Measurements from ENCODE around the gene GRID1. TPM values are rescaled to one million over a fixed set of nuclear protein-coding genes. Genes with fewer than 3 reads are reported as not detected.

The GRID1 gene
- polyA plus RNA-seq, 1 donor (not counting 4 experiments of a cell fraction or from before 2014, with no cell fraction given) = 0.01 TPM

GRCh38 chr10:85620807-85621206, 745.8 kb downstream of the GRID1 start:
- no peaks in the 10 kb centered on the region for H3K27me3 ChIP-seq (ENCODE audit: control insufficient read depth, extremely low read depth, insufficient read depth, low read length)
- no peak for TF ChIP-seq EZH2 (IDR thresholded peaks at IDR 0.05; ENCODE audit: low read length)
- TF ChIP-seq, protein P1, sequence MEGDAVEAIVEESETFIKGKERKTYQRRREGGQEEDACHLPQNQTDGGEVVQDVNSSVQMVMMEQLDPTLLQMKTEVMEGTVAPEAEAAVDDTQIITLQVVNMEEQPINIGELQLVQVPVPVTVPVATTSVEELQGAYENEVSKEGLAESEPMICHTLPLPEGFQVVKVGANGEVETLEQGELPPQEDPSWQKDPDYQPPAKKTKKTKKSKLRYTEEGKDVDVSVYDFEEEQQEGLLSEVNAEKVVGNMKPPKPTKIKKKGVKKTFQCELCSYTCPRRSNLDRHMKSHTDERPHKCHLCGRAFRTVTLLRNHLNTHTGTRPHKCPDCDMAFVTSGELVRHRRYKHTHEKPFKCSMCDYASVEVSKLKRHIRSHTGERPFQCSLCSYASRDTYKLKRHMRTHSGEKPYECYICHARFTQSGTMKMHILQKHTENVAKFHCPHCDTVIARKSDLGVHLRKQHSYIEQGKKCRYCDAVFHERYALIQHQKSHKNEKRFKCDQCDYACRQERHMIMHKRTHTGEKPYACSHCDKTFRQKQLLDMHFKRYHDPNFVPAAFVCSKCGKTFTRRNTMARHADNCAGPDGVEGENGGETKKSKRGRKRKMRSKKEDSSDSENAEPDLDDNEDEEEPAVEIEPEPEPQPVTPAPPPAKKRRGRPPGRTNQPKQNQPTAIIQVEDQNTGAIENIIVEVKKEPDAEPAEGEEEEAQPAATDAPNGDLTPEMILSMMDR (optimal IDR thresholded peaks at IDR 0.05 in 1 of 3, IDR thresholded peaks at IDR 0.05 in 1 of 3, conservative IDR thresholded peaks at IDR 0.05 in 1 of 3; ENCODE audit: extremely low read depth in 1 of 3, insufficient read depth in 2 of 3, low read length in 3 of 3) = no peak
- H3K4me3 ChIP-seq (ENCODE audit: control insufficient read depth in 2 of 3, extremely low read depth in 1 of 3, insufficient read depth in 2 of 3, low read depth in 1 of 3, low read length in 3 of 3) = no peak overlapping the region
- H3K4me1 ChIP-seq (ENCODE audit: control insufficient read depth, extremely low read depth, insufficient read depth, low read length) = no peaks in the 10 kb centered on the region
- H3K9ac ChIP-seq (ENCODE audit: control insufficient read depth, extremely low read depth, insufficient read depth, low read length) = no peak overlapping the region
- no peaks in the 10 kb centered on the region for H3K9me3 ChIP-seq (ENCODE audit: control insufficient read depth, low read depth, low read length)
- no peaks in the 10 kb centered on the region for H3K79me2 ChIP-seq (ENCODE audit: control insufficient read depth, insufficient read depth, low read length)
- no peaks in the 10 kb centered on the region for H3K36me3 ChIP-seq (ENCODE audit: control insufficient read depth in 2 of 2, extremely low read depth in 1 of 2, insufficient read depth in 2 of 2, low read length in 2 of 2)
- no peak for FAIRE-seq
- no peaks in the 10 kb centered on the region for H3K9me1 ChIP-seq (ENCODE audit: control insufficient read depth, extremely low read depth, insufficient read depth, low read length)
- H4K20me1 ChIP-seq (ENCODE audit: control insufficient read depth, extremely low read depth, insufficient read depth, low read length) = no peaks in the 10 kb centered on the region
- H3K4me2 ChIP-seq (ENCODE audit: control insufficient read depth, extremely low read depth, insufficient read depth, low read depth, low read length) = no peak overlapping the region
- no peak for DNase-seq (ENCODE audit: low read depth, low spot score)
- dilution Hi-C loops (cut with MboI; ENCODE audit: extremely low pct_ligation_motif_present, low sequenced_read_pairs) = no loop called here
- H3K27ac ChIP-seq (ENCODE audit: control insufficient read depth, insufficient read depth, low read length) = no peak overlapping the region
- H2AFZ ChIP-seq (ENCODE audit: control insufficient read depth, low read length) = no peak overlapping the region

DNA sequence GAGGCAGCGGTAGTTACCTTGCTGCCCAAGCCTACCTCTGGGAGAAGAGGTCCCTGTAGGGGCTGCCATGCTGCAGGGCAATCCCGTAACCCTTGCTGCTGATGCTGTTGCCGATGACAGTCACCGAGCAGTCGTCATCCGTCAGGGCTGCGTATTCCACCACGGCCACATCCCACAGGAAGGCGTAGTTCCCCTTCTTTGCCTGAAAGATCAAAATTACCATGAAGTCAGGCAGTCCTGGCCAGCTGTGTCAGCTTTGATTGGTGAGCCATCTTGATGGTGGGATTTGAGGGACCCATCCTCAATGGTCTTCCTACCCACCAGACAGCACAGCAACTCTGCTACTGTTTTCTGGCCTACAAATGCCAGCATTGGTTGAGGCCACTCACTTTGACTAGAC, 746.8 kb downstream of the GRID1 start:
- no peaks in the 10 kb centered on the region for H3K9me3 ChIP-seq (ENCODE audit: control insufficient read depth, low read depth, low read length)

More for the DNA sequence above, 746.8 kb downstream of the GRID1 start:
- Histone ChIP-seq H3K79me2 (ENCODE audit: control insufficient read depth, insufficient read depth, low read length) (no peaks in the 10 kb centered on the region), H3K36me3 (ENCODE audit: control insufficient read depth in 2 of 2, extremely low read depth in 1 of 2, insufficient read depth in 2 of 2, low read length in 2 of 2) (no peaks in the 10 kb centered on the region), H3K9ac (ENCODE audit: control insufficient read depth, extremely low read depth, insufficient read depth, low read length) (no peak overlapping the region), H4K20me1 (ENCODE audit: control insufficient read depth, extremely low read depth, insufficient read depth, low read length) (no peaks in the 10 kb centered on the region), H3K27ac (ENCODE audit: control insufficient read depth, insufficient read depth, low read length) (no peak overlapping the region), H2AFZ (ENCODE audit: control insufficient read depth, low read length) (no peak overlapping the region), H3K4me3 (ENCODE audit: control insufficient read depth in 2 of 3, extremely low read depth in 1 of 3, insufficient read depth in 2 of 3, low read depth in 1 of 3, low read length in 3 of 3) (no peak overlapping the region), H3K4me2 (ENCODE audit: control insufficient read depth, extremely low read depth, insufficient read depth, low read depth, low read length) (no peak overlapping the region), H3K27me3 (ENCODE audit: control insufficient read depth, extremely low read depth, insufficient read depth, low read length) (no peaks in the 10 kb centered on the region), H3K4me1 (ENCODE audit: control insufficient read depth, extremely low read depth, insufficient read depth, low read length) (no peaks in the 10 kb centered on the region), H3K9me1 (ENCODE audit: control insufficient read depth, extremely low read depth, insufficient read depth, low read length) (no peaks in the 10 kb centered on the region)
- no peak for FAIRE-seq
- dilution Hi-C loops (cut with MboI; ENCODE audit: extremely low pct_ligation_motif_present, low sequenced_read_pairs) = no loop called here
- no peak for DNase-seq (ENCODE audit: low read depth, low spot score)
- no peak for TF ChIP-seq EZH2 (IDR thresholded peaks at IDR 0.05; ENCODE audit: low read length)
- TF ChIP-seq, protein P1 (optimal IDR thresholded peaks at IDR 0.05 in 1 of 3, IDR thresholded peaks at IDR 0.05 in 1 of 3, conservative IDR thresholded peaks at IDR 0.05 in 1 of 3; ENCODE audit: extremely low read depth in 1 of 3, insufficient read depth in 2 of 3, low read length in 3 of 3) = no peak
